Nephron progenitor cell (in vitro differentiated cells): ENCODE data around the gene TBX10.

Experiments
- DNase-seq: peaks from one replicate; pipeline ENCODE4 v3.0.0; 2021
- H3K27ac Mint-ChIP-seq: 2 replicates; pipeline ENCODE4 v1.8.0; 2021; ENCODE audit warnings: mild to moderate bottlenecking, moderate library complexity, mixed read lengths
- H3K27me3 Mint-ChIP-seq: 2 replicates; pipeline ENCODE4 v1.8.0; 2021; ENCODE audit warnings: mild to moderate bottlenecking, low read depth, mixed read lengths; ENCODE audit not compliant: poor library complexity
- H3K36me3 Mint-ChIP-seq: 2 replicates; pipeline ENCODE4 v1.8.0; 2021; ENCODE audit warnings: low read depth, mixed read lengths
- H3K4me1 Mint-ChIP-seq: 2 replicates; pipeline ENCODE4 v1.8.0; 2021; ENCODE audit warnings: mixed read lengths
- H3K4me3 Mint-ChIP-seq: 2 replicates; pipeline ENCODE4 v1.8.0; 2021; ENCODE audit warnings: mild to moderate bottlenecking, moderate library complexity, mixed read lengths
- H3K9me3 Mint-ChIP-seq: 2 replicates; pipeline ENCODE4 v1.8.0; 2021; ENCODE audit warnings: mild to moderate bottlenecking, moderate library complexity, mixed read lengths
- TF ChIP-seq, protein P1 (sequence below): fragments of 200-600 bp; sonication (generic); IDR thresholded peaks from 2 replicates; pipeline ENCODE4 v1.5.0; 2021; ENCODE audit warnings: antibody characterized with exemption

TBX10 gene

DNA sequence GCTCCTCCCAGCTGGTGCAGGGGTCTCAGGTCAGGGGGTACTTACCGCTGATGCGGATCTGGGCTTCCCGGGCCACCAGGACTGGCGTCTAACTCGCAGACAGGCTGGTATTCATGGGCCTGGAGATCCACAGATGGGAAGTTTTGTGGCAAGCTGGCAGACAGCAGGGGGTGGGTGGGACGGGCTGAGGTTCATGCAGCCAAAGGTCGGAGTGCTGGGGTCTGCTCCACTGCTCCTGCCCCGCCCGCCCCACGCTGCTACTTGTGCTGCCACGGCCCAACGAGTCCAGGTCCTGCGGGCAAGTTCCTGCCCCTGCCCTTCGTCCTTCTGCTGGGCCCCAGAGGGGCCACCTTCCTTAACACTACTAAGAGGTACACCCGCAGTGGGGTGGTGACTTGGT lies 7.9 kb upstream of the TBX10 start:
- no peaks in the 10 kb centered on the region for H3K36me3 Mint-ChIP-seq
- peaks cover 21% of the 10 kb centered on the region for H3K4me1 Mint-ChIP-seq
- no peak for DNase-seq
- peaks cover 5% of the 10 kb centered on the region for H3K27me3 Mint-ChIP-seq
- H3K9me3 Mint-ChIP-seq, result no peaks in the 10 kb centered on the region
- H3K4me3 Mint-ChIP-seq, result no peak overlapping the region
- H3K27ac Mint-ChIP-seq, result no peak overlapping the region
- TF ChIP-seq, protein P1, sequence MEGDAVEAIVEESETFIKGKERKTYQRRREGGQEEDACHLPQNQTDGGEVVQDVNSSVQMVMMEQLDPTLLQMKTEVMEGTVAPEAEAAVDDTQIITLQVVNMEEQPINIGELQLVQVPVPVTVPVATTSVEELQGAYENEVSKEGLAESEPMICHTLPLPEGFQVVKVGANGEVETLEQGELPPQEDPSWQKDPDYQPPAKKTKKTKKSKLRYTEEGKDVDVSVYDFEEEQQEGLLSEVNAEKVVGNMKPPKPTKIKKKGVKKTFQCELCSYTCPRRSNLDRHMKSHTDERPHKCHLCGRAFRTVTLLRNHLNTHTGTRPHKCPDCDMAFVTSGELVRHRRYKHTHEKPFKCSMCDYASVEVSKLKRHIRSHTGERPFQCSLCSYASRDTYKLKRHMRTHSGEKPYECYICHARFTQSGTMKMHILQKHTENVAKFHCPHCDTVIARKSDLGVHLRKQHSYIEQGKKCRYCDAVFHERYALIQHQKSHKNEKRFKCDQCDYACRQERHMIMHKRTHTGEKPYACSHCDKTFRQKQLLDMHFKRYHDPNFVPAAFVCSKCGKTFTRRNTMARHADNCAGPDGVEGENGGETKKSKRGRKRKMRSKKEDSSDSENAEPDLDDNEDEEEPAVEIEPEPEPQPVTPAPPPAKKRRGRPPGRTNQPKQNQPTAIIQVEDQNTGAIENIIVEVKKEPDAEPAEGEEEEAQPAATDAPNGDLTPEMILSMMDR, result no peak

DNA sequence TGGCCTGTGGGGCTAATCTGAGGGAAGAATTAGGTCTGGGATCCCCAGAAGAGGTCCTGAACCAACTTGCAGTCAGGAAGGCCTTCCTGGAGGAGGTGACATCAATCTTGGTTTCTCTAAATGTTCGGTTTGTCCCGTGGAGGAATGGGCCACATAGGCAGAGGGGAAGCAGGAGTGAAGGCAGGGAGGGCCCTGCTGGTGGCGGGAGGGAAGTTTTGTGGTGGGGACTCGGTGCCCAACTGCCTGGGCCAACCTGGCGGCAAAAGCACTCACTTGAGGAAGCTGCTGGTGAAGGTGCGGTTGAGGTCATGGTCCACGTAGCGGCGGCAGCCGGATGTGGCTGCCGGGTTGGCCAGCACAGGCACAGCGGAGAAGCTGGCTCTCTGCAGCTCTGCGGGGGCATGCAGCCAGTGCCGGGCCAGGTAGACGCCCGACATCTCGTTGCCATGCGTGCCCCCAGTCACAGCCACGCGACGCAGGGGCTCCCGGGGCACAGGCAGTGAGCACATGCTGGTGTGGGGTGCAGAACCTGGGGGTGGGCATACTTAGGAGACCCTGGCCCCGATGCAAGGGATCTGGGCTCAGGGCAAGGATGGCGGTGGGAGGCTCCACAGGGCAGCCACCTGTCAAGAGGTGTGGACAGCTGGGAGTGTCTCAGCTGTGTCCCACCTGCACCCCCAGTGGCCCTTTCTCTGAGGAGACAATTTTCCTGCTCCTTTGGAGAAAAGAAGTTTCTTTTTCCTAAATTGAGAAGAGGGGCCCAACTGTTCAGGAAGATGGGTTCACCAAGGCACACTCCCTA lies 7.2 kb upstream of the TBX10 start:
- TF ChIP-seq, protein P1, result no peak
- Mint-ChIP-seq H3K4me1 (peaks cover 21% of the 10 kb centered on the region), H3K27ac (no peak overlapping the region), H3K9me3 (no peaks in the 10 kb centered on the region), H3K27me3 (peaks cover 6% of the 10 kb centered on the region), H3K4me3 (no peak overlapping the region), H3K36me3 (no peaks in the 10 kb centered on the region)
- DNase-seq, result no peak

DNA sequence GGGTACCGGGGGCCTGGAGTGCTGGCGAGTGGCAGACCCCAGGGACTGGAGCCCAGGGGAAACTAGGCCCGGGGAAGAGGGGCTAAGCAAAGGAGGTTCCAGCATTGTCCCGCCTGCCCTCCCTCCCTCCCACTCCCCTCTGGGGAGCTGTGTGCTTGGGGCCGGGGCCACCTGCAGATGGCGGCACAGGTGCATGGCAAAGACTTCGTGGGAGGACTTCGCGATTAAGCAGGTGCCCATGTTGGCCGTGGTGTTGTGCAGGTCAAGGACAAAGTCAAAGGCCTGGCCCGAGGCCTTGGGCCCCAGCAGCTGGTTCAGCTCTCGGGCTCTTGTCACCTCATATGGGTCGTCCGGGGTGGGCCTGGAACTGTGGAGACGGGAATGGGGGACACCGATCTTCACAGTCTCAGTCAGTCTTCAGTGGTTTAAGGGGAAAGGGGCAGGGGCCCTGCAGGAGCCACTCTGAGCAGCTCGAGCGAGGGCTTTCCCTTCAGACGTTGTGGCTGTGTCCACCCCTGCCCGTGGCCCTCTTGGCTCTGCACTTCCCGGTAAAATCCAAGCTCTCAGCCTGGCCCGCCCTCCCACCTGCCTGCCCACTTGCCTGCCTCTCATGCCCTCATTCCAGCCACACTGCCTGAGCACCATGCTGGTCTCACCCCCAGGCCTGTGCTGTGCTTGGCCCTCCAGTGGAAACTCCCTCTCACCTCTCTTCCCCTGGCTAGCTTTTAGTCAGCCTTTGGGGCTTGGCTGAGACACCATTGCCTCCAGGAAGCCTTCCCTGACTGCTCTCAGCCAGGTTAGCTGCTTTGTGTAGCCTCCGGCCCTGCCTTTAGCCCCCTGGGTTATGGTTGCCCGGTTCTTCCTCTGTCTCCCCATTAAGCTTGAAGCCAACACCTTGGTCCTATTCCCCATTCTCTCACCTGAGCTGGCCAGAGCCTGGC lies 6.2 kb upstream of the TBX10 start:
- H3K27me3 Mint-ChIP-seq, result peaks cover 6% of the 10 kb centered on the region
- no peak overlapping the region for H3K4me3 Mint-ChIP-seq
- no peaks in the 10 kb centered on the region for H3K9me3 Mint-ChIP-seq
- H3K4me1 Mint-ChIP-seq, result peaks cover 21% of the 10 kb centered on the region
- TF ChIP-seq, protein P1, result no peak
- H3K36me3 Mint-ChIP-seq, result no peaks in the 10 kb centered on the region
- H3K27ac Mint-ChIP-seq, result no peak overlapping the region
- no peak for DNase-seq

DNA sequence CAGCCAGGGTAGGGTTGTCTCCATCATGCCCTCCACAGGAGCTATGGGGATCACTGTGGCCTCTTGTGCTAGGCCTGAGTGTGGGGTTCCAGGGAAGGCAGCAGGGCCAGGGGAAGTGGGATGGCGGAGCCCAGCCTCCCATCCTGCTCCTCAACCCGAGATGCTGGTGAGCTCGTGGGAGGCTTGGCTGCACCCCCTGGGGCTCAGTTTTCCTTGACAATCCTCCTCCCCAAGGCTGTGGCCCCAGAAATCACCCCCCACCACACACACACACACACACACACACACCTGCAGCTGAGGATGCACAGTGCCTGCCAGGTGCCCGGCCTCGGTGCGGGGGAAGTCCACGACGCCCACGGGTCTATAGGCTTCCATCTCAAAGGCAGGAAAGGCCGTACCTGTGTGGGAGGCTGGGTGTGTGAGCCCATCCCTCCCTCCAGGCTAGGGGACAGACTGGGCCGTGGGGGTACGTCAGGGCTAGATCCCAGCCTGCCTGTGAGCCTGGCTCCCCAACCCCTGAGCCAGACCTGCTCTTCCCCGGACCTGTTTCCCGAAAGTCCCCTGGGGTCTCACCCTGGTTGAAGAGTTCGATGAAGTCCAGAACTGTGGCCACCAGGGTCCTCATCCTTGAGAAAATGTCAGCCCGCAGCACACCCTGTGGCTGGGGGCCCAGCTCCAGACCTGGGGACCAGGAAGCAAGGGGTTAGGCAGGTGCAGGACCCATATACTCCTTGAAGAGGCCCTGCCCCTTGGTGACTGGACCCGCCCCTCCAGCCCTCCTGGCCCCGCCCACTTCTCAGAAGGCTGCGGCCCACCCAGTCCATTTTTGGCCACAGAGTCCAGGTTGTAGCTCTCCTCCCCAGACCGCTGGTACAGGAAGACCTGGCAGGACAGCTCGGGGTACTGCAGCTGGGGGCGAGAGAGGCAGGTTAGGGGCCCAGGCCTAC lies 5.2 kb upstream of the TBX10 start:
- Mint-ChIP-seq H3K4me3 (no peak overlapping the region), H3K4me1 (peaks cover 17% of the 10 kb centered on the region), H3K27me3 (peaks cover 13% of the 10 kb centered on the region), H3K9me3 (no peaks in the 10 kb centered on the region), H3K36me3 (no peaks in the 10 kb centered on the region), H3K27ac (no peak overlapping the region)
- TF ChIP-seq, protein P1, result no peak
- DNase-seq, result no peak

DNA sequence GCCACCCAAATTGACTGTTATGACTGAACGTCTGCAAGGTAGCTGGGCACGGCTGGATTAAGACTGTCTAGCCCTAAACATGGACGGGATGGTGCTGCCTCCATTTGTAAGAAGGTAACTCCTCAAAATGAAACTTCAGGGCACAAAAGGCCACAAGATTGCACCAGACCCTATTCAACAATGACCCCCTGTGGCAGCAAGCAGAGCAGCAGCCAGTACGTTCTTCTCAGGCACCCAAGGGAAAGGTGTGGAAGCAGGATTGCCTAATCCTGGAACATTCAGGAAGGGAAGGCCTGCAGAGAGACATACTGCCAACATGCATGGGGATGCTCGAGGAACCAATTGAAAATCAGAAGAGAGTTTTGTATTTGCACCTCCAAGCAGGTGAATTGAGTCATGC lies 4.5 kb upstream of the TBX10 start:
- Mint-ChIP-seq H3K4me3 (no peak overlapping the region), H3K27ac (no peak overlapping the region)
- DNase-seq, result no peak

More for the DNA sequence above, 4.5 kb upstream of the TBX10 start:
- no peaks in the 10 kb centered on the region for H3K9me3 Mint-ChIP-seq
- TF ChIP-seq, protein P1, result no peak
- peaks cover 13% of the 10 kb centered on the region for H3K27me3 Mint-ChIP-seq
- peaks cover 17% of the 10 kb centered on the region for H3K4me1 Mint-ChIP-seq
- H3K36me3 Mint-ChIP-seq, result no peaks in the 10 kb centered on the region
